MM.1S (cell line): ENCODE measurements around the gene RABL3.

Source experiments
- DNase-seq: peaks from one replicate; pipeline ENCODE4 v3.0.0-alpha.2; 2015
- H2AFZ ChIP-seq: fragments of 300-600 bp; sonication (generic); 2 replicates; pipeline ENCODE4 v1.6.0; 2016; ENCODE audit warnings: antibody characterized with exemption, low read length
- H3F3A ChIP-seq: fragments of 300-600 bp; sonication (generic); 2 replicates; pipeline ENCODE4 v1.6.1; 2016; ENCODE audit warnings: mild to moderate bottlenecking, antibody characterized with exemption, low read length, moderate library complexity, mixed read lengths; ENCODE audit not compliant: insufficient read depth
- H3K27ac ChIP-seq: fragments of 300-600 bp; sonication (generic); 2 replicates; pipeline ENCODE4 v1.5.1; 2016; ENCODE audit warnings: mild to moderate bottlenecking, low read length
- H3K27me3 ChIP-seq: fragments of 300-600 bp; sonication (generic); replicated peaks from 2 replicates; pipeline ENCODE4 v1.6.0; 2016; ENCODE audit warnings: low read length; ENCODE audit not compliant: insufficient read depth
- H3K36me3 ChIP-seq: fragments of 300-600 bp; sonication (generic); replicated peaks from 2 replicates; pipeline ENCODE4 v1.6.1; 2016; ENCODE audit warnings: mild to moderate bottlenecking, low read length, mixed read lengths; ENCODE audit not compliant: insufficient read depth
- H3K4me1 ChIP-seq: fragments of 300-600 bp; sonication (generic); 2 replicates; pipeline ENCODE4 v1.6.1; 2016; ENCODE audit warnings: low read length, mixed read lengths
- H3K4me2 ChIP-seq: fragments of 300-600 bp; sonication (generic); 2 replicates; pipeline ENCODE4 v1.6.0; 2016; ENCODE audit warnings: low read depth, low read length
- H3K4me3 ChIP-seq: fragments of 300-600 bp; sonication (generic); 2 replicates; pipeline ENCODE4 v1.5.1; 2016; ENCODE audit warnings: low read length, mixed read lengths
- H3K79me2 ChIP-seq: fragments of 300-600 bp; sonication (generic); 2 replicates; pipeline ENCODE4 v1.6.1; 2016; ENCODE audit warnings: mixed run types, low read length, mixed read lengths
- H3K9ac ChIP-seq: fragments of 300-600 bp; sonication (generic); 2 replicates; pipeline ENCODE4 v1.6.1; 2016; ENCODE audit warnings: low read length, mixed read lengths
- H3K9me2 ChIP-seq: fragments of 300-600 bp; sonication (generic); replicated peaks from 2 replicates; pipeline ENCODE4 v1.6.1; 2016; ENCODE audit warnings: mild to moderate bottlenecking, low read length, mixed read lengths; ENCODE audit not compliant: insufficient read depth
- H3K9me3 ChIP-seq: fragments of 300-600 bp; sonication (generic); replicated peaks from 2 replicates; pipeline ENCODE4 v1.6.1; 2016; ENCODE audit warnings: mild to moderate bottlenecking, low read length, mixed read lengths; ENCODE audit not compliant: insufficient read depth
- H4K20me1 ChIP-seq: fragments of 300-600 bp; sonication (generic); 2 replicates; pipeline ENCODE4 v1.6.1; 2016; ENCODE audit warnings: mild to moderate bottlenecking, low read length, moderate library complexity, mixed read lengths; ENCODE audit not compliant: insufficient read depth
- EZH2 ChIP-seq: fragments of 300-600 bp; sonication (generic); optimal IDR thresholded peaks from 2 replicates; pipeline ENCODE3; 2017; ENCODE audit warnings: low read depth, mild to moderate bottlenecking, antibody characterized with exemption, low read length, mixed read lengths
- EZH2phosphoT487 ChIP-seq: fragments of 300-600 bp; sonication (generic); IDR thresholded peaks from 2 replicates; pipeline ENCODE4 v1.6.1; 2018; ENCODE audit warnings: antibody characterized with exemption, low read length
- TF ChIP-seq, protein P1 (sequence below): fragments of 300-600 bp; sonication (generic); IDR thresholded peaks from 2 replicates; pipeline ENCODE4 v1.5.1; 2016; ENCODE audit warnings: antibody characterized with exemption, low read length, mixed read lengths

The RABL3 gene

DNA sequence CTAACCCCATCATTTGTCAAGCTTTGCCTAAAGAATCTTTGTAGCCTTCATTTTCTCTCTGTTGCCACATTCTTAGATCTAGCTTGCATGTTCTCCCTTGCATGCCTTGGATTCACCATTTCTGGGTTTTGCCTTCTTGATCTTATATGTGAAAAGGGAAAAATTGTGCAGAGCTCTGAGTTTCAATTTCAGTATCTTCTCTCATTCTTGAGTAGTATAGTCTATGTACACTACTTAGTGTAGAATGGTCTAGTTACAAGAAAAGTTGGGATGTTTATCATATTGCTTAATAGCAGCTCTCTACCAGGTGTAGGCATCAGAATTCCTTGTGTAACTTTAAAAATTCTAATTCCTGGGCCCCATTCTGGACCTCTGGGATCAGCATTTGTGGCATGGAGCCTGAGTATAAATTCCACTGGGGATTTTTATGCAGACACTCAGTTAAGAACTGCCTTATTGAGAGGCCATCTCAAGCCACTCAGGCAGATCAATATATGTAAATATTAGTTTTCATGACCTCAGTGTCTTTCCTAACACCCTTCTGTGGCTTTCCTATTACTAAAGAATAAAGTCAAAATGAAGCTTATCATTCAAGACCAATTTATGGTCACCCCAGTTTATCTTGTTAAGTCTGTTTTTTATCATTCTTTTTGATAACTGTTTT is 23.6 kb upstream of the RABL3 start:
- Histone ChIP-seq H3F3A (no peaks in the 10 kb centered on the region), H3K4me1 (peaks cover 9% of the 10 kb centered on the region), H3K9ac (no peak overlapping the region), H3K36me3 (no peaks in the 10 kb centered on the region), H3K27ac (no peak overlapping the region; the same call in 1 of the 2 replicates), H3K4me3 (no peak overlapping the region), H3K27me3 (no peaks in the 10 kb centered on the region), H3K79me2 (peaks cover 28% of the 10 kb centered on the region), H3K9me3 (no peaks in the 10 kb centered on the region), H3K9me2 (no peaks in the 10 kb centered on the region), H3K4me2 (peak overlapping the region; percentile 20; the same call in 1 of the 2 replicates), H2AFZ (no peak overlapping the region), H4K20me1 (no peaks in the 10 kb centered on the region)
- TF ChIP-seq, protein P1, sequence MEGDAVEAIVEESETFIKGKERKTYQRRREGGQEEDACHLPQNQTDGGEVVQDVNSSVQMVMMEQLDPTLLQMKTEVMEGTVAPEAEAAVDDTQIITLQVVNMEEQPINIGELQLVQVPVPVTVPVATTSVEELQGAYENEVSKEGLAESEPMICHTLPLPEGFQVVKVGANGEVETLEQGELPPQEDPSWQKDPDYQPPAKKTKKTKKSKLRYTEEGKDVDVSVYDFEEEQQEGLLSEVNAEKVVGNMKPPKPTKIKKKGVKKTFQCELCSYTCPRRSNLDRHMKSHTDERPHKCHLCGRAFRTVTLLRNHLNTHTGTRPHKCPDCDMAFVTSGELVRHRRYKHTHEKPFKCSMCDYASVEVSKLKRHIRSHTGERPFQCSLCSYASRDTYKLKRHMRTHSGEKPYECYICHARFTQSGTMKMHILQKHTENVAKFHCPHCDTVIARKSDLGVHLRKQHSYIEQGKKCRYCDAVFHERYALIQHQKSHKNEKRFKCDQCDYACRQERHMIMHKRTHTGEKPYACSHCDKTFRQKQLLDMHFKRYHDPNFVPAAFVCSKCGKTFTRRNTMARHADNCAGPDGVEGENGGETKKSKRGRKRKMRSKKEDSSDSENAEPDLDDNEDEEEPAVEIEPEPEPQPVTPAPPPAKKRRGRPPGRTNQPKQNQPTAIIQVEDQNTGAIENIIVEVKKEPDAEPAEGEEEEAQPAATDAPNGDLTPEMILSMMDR, result no peak
- TF ChIP-seq EZH2 (no peak), EZH2phosphoT487 (no peak)
- peak; percentile 16 for DNase-seq

DNA sequence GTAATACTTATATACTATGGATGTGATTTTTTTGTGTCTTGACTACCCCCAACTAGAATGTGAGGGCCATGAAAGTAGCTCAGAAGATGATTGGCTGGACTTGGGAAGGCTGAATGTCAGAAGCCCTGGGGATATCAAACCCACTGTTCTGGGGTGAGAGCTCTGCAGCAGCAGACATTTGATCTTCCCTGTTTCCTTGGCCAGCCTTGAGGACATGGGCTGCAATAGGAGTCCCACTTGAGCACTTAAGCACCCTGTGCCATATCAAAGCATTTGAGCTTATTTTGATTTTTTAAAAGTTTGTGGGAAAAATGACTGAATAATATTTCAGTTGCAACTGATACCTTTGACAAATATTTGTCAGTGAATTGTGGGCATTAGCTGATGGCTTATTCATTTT is 21.9 kb upstream of the RABL3 start:
- Histone ChIP-seq H3K9ac (no peak overlapping the region), H2AFZ (no peak overlapping the region), H3K9me2 (no peaks in the 10 kb centered on the region), H3K9me3 (no peaks in the 10 kb centered on the region), H3K4me1 (peaks cover 9% of the 10 kb centered on the region), H3K4me2 (no peak overlapping the region), H4K20me1 (no peaks in the 10 kb centered on the region), H3K27me3 (no peaks in the 10 kb centered on the region), H3K27ac (no peak overlapping the region), H3K36me3 (no peaks in the 10 kb centered on the region), H3K79me2 (peaks cover 28% of the 10 kb centered on the region), H3F3A (no peaks in the 10 kb centered on the region), H3K4me3 (no peak overlapping the region)
- DNase-seq, result no peak
- TF ChIP-seq EZH2phosphoT487 (no peak), EZH2 (no peak)
- TF ChIP-seq, protein P1, result no peak

DNA sequence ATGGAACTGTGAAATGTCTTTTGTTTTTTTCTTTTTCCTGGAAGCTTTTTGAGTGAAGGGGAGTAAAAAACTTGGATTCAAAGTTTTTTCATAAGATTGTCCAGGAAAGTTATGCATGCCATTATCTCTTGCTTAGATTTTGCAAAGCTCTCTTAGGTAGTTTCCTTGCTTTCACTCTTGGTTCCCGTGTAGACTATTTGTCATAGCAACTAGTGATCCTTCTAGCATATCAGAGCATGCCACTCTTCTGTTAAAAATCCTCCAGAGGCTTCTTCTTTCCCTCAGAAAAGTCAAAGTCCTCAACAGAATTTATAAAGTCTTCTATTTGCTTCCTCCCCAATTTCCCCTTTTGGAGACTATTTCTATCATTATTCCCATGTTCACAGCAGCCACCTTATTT is 21.3 kb upstream of the RABL3 start:
- DNase-seq, result no peak
- no peak overlapping the region for H2AFZ ChIP-seq
- no peaks in the 10 kb centered on the region for H4K20me1 ChIP-seq
- peaks cover 28% of the 10 kb centered on the region for H3K79me2 ChIP-seq
- H3K27me3 ChIP-seq, result no peaks in the 10 kb centered on the region
- no peak overlapping the region for H3K4me2 ChIP-seq
- no peak overlapping the region for H3K27ac ChIP-seq
- no peaks in the 10 kb centered on the region for H3K9me2 ChIP-seq
- H3K4me3 ChIP-seq, result no peak overlapping the region
- H3K36me3 ChIP-seq, result no peaks in the 10 kb centered on the region
- TF ChIP-seq, protein P1, result no peak
- TF ChIP-seq EZH2, result no peak
- TF ChIP-seq EZH2phosphoT487, result no peak
- no peaks in the 10 kb centered on the region for H3F3A ChIP-seq
- H3K9me3 ChIP-seq, result no peaks in the 10 kb centered on the region
- no peak overlapping the region for H3K9ac ChIP-seq
- peaks cover 9% of the 10 kb centered on the region for H3K4me1 ChIP-seq
